ENCODE results near the gene DCDC2C.

- TF ChIP-seq, protein P1, sequence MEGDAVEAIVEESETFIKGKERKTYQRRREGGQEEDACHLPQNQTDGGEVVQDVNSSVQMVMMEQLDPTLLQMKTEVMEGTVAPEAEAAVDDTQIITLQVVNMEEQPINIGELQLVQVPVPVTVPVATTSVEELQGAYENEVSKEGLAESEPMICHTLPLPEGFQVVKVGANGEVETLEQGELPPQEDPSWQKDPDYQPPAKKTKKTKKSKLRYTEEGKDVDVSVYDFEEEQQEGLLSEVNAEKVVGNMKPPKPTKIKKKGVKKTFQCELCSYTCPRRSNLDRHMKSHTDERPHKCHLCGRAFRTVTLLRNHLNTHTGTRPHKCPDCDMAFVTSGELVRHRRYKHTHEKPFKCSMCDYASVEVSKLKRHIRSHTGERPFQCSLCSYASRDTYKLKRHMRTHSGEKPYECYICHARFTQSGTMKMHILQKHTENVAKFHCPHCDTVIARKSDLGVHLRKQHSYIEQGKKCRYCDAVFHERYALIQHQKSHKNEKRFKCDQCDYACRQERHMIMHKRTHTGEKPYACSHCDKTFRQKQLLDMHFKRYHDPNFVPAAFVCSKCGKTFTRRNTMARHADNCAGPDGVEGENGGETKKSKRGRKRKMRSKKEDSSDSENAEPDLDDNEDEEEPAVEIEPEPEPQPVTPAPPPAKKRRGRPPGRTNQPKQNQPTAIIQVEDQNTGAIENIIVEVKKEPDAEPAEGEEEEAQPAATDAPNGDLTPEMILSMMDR (conservative IDR thresholded peaks at IDR 0.05; ENCODE audit: low read depth, low read length): no peak
- no peak for TF ChIP-seq EZH2 (IDR thresholded peaks at IDR 0.05; ENCODE audit: borderline replicate concordance, low read depth, low read length, poor library complexity, severe bottlenecking)
Observed at GRCh38 chr2:3743951-3744555, 40.7 kb downstream of the DCDC2C start.

Data from A673 (cell line).